HS-27A (cell line): ENCODE results near the gene GLRX2.
"Not testable (repeated sequence)": the region's sequence is repeated elsewhere in the genome, so short reads cannot be mapped to it uniquely, and the experiment has no call there.

Source experiments
- DNase-seq: peaks from one replicate; pipeline ENCODE4 v3.0.0-alpha.2; 2012; ENCODE audit warnings: low read depth, missing footprints

GLRX2 gene, protein sequence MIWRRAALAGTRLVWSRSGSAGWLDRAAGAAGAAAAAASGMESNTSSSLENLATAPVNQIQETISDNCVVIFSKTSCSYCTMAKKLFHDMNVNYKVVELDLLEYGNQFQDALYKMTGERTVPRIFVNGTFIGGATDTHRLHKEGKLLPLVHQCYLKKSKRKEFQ

DNA sequence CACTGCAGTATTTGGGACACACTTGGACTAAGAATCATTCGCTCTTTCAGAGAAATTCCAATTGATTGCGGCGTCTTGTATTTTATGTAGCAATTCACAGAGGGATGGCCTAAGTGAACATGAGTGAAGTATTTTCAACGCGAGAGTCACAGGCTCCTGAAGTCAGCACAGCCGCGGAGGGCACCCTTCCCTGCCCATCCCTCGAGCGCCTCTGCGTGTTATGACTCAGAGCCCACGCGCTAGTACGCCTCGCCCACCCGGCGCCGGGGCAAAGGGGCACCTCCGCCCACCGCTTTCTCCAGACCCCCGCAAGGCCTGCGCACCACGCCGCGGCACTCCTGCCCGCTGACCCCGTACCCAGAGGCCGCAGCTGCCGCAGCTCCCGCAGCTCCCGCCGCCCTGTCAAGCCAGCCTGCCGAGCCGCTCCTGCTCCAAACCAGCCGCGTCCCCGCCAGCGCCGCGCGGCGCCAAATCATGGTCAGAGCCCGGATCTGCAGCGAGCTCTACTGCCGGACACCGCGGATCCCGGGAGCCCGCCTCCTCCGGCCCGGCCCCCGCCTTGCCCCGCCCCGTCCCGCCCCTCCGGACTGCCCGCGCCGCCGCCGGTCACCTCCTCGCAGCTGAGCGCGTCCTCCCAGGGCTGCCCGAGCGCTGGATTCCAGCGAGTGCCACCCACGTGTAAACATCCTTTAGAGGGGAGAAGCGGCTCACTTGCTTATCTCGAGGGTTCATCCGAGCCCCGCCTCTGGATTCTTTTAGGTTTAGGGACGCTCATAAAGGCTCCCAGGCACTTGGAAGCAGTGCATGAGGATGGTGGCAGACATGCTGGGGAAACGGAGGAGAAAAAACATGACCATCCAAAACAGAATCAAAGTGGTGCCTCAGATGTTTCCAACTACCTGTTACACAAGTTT lies at the start of gene GLRX2:
GLRX2 (minus strand) TSS at position 508 of the 914 bp plus-strand sequence; CDS start at position 476, 32 bp downstream.
- peak; percentile 67 for DNase-seq

DNA sequence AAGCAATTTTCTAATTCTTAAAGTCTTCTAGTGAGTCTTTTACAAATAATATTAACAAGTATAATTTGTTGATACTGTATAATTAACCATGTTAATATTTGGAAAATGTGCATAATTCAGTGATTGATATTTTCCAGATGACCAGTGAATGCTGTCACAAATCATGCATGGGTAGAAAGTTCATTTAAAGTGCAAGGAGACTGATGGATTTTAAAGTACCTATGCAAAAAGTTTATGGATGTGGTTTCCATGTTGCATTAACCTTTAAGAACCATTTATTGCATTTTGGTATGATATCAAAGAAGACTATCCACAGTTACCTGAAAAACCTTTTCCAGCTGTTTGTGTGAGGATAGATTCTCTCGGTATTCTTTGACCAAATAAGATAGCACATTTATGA lies 39.8 kb upstream of the GLRX2 start:
- no peak for DNase-seq

DNA sequence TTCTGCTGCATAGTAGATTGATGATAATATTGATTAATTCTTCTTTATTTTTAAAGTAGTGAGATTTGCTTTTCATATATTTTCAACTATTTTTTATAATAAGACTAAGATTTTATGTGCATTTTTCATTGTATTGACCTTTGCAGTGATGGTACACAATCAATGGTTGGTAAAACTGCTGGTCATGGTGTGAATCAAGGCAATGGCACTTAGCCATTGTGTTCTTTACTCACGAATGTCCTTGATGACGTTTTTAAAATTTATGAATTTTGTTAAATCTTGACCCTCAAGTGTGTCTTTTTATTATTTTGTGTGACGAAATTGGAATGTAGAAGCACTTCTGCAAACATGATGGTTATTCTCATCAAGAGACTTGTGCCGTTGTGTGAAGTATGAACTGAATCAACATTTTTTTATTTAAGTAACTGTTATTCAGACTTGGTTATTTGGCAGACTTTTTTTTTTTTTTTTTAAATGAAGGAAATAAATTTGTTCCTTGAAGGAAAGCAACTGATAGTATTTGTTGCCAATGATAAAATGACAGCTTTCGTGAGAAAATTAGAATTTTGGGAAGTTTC lies 39.2 kb upstream of the GLRX2 start:
- no peak for DNase-seq

DNA sequence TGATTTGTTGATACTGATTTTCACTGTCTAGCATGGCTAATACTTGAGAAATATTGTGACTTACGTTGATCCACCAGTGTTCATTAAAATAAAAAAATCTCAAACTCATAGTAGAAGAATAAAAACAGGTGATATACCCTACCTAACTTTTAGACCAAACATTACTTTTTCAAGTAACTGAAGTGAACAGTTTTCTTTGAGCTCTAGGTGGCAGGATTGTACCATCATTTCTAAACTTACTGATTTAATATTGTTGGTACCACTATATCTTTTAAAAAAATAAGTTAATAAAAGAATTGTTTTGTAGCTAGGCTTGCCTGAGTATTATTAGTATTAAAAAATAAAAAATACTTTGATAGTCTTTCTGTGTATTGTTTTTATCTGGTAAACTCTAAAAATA lies 38.1 kb upstream of the GLRX2 start:
- DNase-seq: no peak

DNA sequence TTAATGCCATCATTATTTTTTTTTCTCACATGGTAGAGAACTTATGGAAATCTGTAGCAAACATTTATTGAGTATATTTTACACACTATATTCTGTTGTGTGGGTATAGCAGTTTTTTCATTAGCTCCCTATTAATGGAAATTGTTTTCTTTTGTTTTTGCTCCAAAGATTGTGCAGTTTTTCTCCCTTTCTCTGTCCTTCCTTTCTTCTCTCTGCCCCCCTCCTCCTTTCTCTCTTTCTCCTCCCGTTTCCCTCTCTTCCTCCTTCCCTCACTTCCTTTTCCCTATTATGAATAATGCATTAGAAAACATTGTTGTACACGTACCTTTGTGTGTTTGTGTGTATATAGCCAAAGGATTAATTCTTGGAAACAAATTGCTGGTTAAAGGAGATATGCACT lies 37.2 kb upstream of the GLRX2 start:
- no peak for DNase-seq

DNA sequence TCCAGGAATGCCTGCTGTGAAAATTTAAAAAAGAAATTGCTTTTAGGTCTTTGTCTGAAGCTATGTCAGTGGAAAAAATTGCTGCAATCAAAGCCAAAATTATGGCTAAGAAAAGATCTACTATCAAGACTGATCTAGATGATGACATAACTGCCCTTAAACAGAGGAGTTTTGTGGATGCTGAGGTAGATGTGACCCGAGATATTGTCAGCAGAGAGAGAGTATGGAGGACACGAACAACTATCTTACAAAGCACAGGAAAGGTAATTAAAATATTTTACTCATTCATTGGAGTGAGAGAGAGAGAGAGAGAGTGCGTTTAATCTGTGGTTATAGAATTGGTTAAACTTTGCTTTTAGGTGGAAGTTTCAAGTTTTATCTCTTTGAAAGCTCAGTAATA lies 36.6 kb upstream of the GLRX2 start:
- DNase-seq: no peak

DNA sequence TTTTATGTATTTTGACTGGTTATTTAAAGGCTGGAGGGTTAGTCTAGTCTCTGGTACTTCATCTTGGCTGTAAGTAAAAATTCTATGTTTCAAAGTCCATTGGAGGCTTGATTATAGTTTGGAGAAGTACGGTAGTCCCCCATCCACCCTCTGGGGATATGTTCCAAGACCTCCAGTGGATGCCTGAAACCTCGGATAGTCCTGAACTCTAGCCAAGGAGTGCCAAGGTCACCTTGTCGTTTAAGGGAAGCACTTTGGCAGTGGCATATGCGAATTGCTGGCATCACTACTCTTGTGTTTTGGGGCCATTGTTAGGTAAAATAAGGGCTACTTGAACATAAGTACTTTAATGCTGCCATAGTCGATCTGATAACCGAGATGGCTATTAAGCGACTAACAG lies 35.0 kb upstream of the GLRX2 start:
- DNase-seq: no peak

DNA sequence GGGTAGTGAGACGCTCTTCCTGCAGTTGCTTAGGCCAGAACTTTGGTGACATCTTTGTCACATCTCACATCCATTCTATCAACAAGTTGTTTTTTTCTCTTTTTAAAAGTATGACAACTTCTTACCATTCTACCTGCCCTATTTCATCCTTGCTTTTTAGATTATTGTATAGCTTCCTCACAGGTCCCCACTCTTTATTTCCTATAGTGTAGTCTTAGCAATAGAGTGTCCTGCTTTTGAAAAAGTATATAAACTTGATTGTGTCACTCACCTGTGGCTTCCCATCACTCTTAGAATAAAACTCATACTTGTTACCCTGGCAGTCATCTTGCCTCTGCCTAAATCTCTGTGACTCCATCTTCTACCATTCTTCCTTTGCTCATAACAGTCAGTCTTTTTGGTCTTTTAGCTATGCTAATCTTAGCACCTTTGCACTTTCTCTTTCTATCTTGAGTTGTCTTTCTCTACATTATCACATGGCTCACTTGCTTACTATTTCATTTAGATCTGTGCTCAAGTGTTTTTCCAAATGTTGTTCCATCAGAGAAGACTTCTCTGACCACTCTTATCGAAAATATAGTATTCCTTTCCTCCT lies 26.1 kb upstream of the GLRX2 start:
- no peak for DNase-seq

DNA sequence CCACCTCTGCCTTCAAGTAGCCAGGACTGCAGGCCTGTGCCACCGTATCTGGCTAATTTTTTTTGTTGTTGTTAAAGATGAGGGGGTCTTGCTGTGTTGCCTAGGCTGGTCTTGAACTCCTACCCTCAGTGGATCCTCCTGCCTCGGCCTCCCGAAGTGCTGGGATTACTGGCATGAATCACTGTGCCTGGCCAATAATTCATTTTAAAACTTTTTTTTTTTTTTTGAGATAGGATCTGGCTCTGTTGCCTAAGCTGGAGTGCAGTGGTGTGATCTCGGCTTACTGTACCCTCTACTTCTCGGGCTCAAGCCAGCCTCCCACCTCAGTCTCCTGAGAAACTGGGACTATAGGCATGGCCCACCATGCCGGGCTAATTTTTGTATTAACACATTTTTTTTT lies 20.2 kb upstream of the GLRX2 start:
- DNase-seq: no peak

DNA sequence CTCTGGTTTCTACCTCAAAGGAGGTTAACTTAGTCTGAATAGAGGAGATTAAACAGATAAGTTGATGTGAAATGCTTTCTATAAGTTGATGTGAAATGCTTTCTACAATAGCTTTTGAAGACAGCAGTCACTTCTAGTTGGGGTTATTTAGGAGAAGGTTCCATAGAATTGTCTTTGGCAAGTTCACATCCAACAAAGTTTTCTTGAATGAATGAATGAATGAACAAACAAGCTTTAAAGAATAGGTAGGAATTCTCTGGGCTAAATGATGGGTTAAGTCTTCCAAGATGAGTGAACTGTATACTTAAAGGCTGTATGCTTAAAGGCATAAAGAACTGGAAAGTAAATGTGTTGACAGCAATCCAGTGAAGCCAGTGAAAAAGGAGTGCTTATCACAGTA lies 18.5 kb upstream of the GLRX2 start:
- no peak for DNase-seq

DNA sequence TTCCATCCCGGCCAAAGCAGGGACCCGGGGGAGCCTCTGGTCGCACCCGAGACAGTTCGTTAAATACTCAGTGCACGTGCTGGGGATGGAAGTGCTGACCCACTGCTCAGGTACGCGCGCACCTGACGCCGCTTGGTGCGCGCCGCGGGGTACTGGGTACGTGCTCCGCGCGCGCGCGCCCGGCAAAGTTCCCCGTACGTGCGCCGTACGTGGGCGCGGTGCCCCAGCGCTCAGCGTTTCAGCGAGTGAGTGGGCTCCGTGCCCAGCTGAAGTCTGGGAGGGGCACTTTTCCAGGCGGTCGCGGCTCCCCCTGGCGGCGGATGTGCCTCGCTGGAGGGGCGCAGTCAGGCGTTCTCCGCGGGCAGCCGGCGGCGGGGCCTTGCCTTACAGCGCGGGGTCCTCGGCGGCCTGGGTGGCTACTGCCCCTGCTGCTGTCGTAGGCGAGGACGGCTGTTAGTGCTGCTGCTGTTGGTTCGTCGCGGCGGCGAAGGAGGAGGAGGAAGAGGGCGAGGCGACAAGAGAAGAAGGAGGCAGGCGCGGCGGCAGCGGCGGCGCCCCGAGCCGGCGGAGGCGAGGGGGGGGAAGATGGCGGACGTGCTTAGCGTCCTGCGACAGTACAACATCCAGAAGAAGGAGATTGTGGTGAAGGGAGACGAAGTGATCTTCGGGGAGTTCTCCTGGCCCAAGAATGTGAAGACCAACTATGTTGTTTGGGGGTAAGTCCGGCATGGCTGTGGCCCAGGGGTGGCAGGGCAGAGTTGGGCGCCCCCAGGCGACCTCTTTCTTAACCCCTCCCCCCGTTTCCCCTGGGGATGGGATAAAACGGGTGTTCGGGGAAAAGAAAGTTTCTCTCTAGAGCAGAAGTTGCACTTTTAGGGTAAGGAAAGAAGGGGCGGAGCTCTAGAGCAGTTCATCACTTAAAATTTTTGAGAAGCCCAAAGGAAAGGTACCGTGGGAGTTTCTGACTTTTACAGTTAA lies 16.7 kb upstream of the GLRX2 start, which contains the start of gene CDC73:
CDC73 (plus strand) TSS at position 416 of the 978 bp plus-strand sequence; CDS start at position 586, 170 bp downstream.
- DNase-seq: peak; percentile 85

DNA sequence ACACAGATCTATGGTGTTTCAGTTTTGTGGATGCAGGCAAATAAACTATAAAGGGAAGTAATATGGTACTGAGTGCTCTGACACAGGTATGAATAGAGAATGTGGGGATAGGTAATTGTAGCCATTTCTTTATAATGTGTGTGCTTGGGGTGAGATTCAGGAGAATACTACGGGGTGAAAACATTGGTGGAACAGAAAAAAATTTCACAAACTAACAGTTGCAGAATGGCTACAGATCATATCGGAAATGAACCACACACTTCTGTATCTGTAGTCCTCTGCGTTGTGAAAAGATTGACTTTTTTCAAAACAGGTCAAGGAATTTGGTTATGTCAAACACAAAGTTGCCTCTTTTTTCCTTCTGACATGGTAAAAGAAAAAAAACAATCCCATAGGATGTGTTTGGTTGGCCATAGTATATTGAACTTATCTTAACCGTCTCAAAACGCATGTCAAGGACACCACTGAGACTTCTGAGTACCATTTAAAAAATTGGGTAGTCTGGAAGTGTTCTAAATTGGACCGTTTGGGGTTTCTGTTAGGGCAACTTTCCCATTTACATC lies 15.5 kb upstream of the GLRX2 start:
- DNase-seq: no peak

DNA sequence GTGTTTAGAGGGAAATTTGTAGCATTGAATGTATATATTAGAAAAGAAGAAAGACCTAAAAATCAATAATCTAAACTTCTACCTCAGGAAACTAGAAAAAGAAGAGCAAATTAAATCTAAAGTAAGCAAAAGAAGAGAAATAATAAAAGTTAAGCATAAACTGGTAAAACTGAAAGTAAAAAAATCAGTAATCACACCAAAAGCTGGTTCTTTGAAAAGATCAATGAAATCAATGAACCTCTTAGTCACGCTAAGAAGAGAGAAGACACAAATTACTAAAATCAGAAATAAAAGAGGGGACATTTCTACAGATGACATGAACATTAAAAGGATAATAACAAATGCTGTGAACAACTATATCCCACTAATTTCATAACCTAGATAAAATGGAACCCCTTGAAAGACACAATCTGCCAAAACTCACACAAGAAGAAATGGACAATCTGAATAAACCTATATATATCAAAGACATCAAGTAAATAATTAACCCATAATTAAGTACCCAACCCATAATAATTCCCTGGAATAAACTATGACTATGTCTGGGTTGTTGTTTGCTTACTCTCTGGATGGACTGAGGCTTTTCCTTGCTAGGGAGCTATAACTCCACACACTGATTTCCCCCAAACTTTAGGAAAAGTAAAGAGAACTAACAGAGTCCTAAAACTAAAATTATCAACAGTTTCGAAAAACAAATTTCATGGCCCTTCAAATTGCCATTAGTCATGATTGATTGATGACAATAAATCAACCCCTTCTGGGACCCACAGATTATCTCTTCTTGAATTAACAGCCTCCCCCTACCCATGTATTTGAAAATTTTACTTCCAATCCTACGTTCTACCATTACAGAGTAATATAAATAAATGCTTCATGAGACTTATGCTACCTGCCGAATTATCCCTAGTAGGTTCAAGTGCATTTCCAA lies 13.9 kb upstream of the GLRX2 start:
- DNase-seq: no peak

DNA sequence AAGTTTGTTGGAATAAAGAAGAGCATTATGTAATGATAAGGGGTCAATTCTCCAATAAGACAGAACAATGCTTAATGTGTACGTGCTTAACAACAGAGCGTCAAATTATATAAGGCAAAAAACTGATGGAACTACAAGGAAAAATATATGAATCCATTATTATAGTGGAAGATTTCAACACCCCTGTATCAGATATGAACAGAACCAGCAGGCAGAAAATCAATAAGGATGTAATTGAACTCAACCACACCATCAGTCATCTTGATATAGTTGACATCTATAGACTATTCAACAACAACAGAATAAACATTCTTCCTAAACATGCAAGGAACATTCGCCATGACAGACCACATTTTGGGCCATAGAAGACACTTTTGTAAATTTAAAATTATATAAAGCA lies 13.0 kb upstream of the GLRX2 start:
- no peak for DNase-seq

DNA sequence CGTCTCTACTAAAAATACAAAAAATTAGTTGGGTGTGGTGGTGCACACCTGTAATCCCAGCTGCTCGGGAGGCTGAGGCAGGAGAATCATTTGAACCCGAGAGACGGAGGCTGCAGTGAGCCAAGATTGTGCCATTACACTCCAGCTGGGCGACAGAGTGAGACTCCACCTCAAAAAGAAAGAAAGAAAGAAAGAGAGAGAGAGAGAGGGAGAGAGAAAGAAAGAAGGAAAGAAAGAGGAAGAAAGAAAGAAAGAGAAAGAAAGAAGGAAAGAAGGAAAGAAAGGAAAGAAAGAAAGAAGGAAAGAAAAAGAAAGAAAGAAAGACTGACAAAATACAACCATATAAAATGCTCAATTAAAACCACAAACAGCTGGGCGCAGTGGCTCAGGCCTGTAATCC lies 12.0 kb upstream of the GLRX2 start:
- DNase-seq: not testable (repeated sequence)

DNA sequence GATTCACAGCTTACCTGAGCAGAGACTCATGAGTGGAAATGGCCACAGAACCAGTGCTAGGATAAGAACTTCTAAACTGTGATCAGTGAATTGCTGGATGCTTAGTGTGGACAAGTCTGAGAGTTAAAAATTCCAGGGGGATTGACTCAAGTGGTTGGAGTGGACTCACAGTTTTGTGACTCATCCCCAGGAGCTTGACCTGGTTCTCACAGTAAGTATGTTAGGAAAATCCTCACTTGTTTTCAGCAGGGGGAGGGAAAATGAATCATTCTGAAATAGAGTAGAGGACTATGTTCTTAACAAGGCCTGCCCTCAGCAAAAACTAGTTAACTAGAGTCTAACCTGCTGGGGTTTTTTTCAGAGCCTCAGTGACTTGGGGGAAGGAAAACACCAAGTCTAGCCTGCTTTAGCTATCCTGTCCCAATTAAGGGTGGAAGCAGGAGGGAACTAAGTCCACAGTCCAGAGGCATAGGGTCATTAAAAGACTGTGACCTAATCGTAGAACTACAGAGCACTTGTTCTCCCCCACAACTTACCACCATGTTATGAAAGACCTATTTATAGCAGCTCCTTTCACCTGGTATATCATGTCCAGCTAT lies 10.5 kb upstream of the GLRX2 start:
- peak; percentile 91 for DNase-seq

DNA sequence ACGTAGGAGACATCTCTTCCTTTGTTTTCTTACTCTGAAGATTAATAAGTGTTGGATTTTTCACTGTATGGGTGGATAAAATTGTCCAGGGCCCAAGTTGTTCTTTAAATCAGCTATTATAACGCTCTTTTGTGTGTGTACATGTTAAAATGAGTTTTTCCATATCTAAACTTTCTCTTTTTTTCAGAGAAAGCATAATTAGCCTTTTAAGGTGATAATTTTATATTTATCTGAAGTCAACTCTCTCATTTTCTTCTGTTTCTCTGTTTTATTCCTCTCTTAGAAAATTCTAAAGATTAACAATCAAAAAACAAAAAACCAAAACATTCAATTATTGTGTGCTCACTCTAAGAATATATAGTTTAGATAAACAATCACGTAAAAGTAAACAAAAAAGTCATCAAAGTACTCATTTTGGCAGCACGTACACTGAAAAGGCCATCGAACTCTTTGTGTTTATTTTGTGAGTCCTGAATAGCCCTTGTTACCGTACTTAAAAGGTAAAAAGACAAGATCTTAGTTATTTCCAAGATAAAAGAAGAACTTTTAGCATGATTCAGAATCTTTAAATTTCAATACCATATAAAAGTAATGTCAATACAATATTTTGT lies 9.4 kb upstream of the GLRX2 start:
- DNase-seq: no peak

DNA sequence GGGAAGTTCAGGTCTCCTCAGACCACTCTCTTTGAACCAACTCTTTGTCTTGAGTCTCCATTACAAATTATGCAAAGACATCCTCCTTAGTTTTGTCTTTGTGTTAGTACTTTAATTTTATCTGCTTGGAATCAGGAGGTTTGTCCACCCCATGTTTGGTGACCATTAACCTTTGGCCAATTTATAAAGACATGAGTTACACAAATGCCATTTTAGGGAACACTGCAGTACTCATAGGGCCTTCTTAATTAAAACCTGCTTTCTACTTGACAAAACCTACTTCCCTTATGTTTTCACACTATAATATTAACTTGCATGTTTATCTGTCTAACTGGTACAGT lies 8.7 kb upstream of the GLRX2 start:
- no peak for DNase-seq

DNA sequence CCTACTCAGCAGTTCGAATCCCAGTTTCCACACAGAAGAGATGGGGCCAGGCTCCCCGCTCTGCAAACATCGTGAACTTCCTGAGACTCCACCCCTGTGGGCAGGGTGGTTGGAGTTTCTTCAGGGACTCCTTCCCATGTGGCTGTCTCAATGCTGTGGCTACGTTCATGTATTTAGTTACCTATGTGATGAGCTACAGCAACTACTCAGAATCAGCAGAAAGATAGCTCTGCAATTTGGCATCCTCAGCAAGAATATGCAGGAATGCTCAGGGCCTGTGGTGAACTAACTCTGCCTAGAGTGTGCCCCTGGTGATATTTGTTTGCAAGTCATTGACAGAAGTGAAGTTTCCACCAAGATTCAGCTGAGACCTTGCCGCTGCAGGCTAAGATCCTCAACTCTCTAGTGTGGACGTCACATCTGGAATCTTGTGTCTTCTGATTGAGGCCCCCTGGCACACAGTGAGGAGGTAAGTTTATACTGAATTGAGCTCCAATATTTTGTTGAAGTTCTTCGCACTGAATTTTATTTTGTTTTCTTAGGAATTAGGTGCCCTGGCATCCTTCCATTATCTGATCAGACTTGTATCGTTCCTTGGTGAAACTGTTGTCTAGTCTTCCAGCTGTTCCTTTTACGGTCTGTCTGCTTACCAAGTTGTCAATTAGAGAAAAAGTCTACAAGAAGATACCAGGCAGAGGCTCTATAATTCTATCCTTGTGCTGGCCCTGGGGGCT lies 8.2 kb upstream of the GLRX2 start:
- DNase-seq: no peak
